COLO829 (cell line): ENCODE measurements around the gene SLC7A14.

Experiments used
- DNase-seq: peaks from one replicate; pipeline ENCODE4 v3.0.0; 2012; ENCODE audit warnings: low spot score

Gene SLC7A14

DNA sequence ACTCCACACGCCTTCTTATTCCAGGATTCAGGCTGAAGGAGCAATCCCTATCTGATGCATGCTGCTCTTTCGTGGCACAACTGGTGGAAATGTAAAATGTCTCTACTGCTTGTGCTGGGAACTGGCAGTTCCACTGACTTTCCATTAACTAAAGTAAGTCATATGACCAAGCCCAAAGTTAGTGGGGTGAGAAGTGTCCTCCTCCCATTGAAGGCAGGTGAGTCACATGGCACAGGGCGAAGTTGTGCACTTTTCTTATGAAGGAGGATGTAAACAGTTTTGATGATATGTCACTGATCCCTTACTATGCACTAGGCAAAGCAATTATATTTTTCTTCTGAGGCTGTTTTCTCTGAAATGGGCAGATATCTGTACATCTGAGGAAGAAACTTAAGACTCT is 51.6 kb downstream of the SLC7A14 start:
- no peak for DNase-seq

DNA sequence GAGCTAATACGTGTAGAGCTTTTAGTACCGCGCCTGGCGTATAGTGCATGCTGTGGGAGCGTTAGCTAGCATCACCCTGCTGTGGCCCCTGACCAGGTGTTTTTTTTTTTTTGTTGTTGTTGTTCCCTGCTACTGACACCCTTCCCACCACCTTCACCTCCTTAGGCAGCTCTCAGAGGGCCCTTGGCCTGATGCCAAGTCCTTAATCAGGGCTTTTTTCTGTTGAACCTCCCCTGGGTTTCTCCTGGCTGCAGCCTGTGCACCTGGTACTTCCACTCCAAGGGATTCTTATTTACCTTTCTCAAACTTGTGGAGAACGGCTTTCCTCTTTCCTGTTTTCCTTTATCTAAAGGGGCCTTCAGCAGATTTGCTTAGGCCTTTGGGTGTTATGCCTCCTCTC is 53.3 kb downstream of the SLC7A14 start:
- DNase-seq, result no peak

DNA sequence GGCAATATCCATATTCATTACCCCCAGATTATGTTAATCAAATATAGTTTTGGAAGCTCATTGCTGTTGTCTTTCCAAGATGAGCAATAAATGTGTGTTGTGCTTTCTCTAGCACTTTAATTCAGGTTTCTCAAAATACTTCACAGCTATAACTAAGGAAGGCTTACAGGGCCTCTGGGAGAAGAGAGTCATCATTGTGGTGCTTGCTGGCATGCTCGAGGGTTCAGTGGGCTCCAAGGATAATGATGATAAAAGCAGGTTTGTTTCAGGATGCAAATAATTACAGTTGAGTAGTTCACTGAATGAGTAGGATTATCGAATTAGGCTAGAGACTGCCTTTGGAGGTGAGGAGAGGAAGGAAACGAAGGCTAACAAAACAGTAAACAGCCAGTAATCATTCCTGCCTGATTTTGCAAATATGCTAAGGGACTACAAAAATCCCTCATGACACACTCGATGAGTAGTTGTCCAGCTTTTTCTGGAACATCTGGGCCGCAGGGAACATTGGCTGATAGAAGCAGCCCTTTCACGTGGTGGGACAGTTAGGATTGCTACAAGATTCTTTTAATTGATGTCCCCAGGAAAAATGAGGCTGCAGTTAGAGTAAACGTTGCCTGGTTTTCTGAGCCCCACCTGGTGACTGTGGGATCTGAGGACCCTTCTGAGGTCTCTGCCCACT is 54.1 kb downstream of the SLC7A14 start:
- DNase-seq, result peak; percentile 51

DNA sequence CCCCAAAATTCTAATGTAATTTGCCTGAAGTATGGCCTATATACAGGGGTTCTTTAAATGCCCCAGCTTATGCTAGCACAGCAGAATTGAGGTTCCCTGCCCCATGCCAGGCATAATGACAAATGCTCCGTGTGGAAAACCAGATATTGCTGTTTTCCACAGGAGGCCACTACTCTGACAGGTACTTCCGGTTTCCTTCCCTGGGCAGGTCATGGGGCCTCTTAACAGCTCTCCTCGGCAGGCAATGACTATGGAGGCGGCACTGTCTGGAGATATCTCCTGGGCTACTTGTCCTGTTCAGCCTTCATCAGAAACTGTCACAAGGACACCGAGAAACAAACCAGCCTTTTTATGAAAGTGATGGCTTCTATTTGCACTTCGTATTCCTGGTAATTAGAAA is 54.8 kb downstream of the SLC7A14 start:
- no peak for DNase-seq

DNA sequence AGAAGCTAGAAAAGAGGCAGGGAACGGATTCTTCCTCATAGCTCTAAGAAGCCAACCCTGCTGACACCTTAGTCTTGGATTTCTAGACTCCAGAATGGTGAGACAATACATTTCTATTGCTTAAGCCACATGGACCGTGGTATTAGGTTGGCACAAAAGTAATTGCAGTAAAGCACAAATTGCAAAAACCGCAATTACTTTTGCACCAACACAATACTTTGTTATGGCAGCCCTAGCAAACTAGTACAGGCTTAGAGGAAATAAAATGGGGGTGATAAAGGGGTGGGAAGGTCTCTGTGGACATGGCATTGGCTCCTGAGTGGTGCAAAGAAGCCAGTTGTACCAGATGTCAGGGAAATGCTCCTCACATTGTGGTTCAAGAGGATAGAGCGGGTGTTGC is 56.0 kb downstream of the SLC7A14 start:
- DNase-seq, result no peak

DNA sequence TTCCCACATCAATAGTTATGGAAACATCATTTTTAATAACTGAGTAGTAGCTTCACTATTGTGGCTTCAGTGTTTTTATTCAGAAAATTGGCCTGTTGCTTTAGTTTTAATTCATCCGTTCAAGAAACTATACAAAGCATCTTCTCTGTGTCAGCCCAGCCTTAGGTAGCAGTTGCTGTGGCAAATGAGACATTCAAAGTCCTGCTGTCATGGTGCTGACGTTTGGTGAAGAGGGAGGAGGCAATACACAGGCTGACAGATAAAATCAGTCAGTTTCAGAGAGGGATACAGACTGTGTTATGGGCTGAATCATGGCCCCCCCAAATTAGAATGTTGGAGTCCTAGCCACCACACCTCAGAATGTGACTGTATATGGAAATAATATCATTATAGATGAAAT is 56.5 kb downstream of the SLC7A14 start:
- DNase-seq, result no peak

- DNase-seq, result no peak
Measured at GRCh38 chr3:170528726-170529125, 57.1 kb downstream of the SLC7A14 start.

GRCh38 chr3:170524073-170524472 is 61.8 kb downstream of the SLC7A14 start:
- DNase-seq, result no peak

DNA sequence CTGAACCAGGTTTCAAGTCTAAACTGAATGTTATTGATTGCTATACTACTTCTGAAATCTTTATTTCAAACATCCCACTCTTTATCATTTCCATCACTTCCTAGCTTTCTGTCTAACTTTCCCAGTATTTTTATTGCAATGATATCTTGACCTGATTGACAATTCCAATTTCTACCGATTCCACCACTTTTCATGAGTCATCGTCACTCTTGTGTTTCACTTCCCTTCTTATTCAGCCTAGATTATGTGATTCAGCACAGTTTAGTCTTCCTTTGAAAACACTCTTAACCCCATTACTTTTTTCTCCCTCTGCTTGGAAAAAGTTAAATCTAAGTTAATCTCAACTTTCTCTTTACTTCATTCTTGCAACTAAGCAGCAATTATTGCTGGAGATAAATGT is 62.6 kb downstream of the SLC7A14 start:
- DNase-seq, result no peak

GRCh38 chr3:170522201-170522600 is 63.7 kb downstream of the SLC7A14 start:
- no peak for DNase-seq

DNA sequence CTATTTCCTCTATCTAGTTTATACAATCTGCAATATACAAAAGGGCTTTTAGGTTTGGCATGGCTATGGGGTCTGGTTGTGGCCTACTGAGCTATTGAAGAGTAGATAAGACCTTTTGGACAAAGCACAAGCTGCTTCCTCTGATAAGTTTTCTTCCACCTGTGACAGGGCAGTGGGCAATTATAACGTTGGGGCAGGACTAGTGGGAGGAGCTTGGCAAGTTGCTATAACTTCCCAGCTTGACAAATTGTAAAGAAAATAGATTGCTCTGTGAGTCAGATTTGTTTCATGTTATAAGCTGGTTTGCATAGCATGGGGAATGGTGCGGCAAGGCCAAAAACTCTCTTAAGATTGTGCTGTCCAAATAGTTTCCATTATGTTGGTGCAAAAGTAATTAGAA is 64.9 kb downstream of the SLC7A14 start:
- DNase-seq, result no peak

- no peak for DNase-seq
Measured at GRCh38 chr3:170517242-170517945, 68.5 kb downstream of the SLC7A14 start.

- no peak for DNase-seq
Measured at GRCh38 chr3:170513642-170514041, 72.2 kb downstream of the SLC7A14 start.

DNA sequence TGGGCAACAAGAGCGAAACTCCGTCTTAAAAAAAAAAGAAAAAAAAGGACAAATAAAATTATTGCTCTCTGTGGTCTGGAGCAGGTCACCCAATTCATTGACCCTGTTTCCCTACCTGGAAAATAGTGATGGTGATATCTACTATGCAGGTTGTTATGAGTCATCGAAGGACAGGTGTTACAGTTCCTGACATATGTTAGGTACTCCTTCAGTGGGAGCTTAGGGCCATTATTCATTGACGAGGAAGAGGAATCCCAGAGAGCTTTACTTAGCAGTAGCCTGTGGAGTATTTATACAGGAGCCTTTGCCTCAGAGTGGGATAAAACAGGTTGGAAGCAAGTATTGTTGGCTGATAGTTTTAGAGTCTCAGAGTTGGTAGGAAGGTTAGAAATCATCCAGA is 74.5 kb downstream of the SLC7A14 start:
- DNase-seq, result no peak

GRCh38 chr3:170508839-170509238 is 77.0 kb downstream of the SLC7A14 start:
- DNase-seq, result no peak

DNA sequence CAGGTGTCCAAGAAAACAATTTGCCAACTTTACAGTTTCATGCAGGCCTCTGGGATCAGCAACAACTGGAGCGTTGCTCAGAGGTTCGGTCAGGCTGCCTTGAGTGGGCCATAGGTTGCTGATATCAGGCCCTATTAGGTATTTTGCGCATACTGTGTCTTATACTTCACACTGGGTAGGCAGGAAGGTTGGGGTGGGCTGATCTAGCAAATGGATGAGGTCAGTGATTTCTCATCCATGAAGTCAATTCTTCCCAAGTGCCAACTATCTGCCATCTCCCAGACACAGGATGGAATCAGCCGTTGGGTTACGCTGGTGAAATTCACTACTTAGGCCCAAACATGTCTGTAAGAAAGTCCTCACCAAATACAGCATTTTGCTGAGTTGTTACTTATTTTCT is 77.6 kb downstream of the SLC7A14 start:
- no peak for DNase-seq

DNA sequence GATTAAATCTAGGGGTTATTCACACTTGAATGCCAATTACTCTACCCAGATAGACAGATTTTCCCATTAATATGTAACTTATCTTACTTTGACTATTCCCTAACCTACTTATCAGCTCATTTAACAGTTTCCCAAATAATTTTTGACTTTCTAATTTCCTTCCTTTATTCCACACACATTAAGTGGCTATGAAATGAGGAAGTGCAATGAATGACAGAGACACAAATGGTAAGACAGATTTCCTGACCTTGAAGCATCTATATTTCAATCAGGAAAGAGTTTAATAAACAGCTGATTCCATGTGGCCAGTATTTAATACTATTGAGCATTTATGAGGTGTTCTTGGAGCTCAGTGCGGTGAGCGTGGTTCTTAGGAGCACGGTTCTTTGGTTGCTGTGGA is 78.8 kb downstream of the SLC7A14 start:
- DNase-seq, result no peak

DNA sequence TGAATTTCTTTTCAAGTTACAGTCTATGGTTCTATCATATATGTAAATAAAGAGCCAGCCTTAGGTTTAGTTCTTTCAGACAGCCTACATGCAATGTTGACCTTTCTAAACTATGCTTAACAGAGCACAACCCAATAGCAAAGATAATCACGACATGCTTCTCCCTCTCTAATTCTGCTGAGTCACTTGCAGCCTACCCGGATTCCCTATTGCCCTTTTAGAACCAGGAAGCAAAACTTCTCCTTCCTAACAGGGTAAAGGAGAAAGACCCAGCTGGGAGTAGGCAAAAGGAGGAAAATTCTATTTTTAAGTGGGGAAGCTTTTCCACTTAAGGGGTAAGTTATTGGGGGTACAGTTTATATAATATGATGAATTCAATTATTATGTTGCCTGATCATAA is 79.3 kb downstream of the SLC7A14 start:
- no peak for DNase-seq

DNA sequence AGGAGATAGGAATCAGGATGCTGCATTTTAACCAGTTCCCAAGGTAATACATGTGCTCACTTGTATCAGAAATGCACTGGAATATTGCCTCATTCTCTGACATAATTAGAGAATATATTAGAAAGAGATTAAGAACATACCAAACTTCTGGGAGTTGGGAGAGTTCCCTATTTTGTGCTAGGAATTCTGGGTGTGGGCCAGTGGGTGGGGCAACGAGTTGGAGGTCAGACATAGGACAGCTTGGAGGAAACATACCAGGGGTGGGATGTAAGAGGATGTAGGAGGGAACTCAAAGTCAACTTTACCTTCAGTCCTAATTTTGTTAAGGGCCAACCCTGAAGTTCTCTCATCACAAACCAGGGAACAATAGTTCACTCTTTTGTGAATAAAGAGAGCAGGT is 83.6 kb downstream of the SLC7A14 start:
- DNase-seq, result no peak

DNA sequence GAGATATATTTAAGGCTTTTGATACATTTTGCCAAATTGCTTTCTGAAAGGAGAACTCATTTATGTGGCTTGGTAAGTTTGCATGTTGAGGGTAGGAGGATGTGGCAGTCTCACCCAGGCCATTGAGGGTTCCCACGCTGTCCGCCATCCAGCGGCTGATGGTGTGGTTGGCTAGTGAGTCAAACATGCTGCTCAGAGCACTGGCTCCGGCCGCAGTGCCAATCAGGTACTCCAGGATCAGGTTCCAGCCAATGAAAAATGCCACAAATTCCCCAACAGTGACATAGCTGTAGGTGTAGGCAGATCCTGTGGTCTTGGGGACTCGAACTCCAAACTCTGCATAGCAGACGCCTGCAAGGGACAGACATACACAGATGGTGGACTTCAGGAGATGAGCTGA is 84.9 kb downstream of the SLC7A14 start:
- DNase-seq, result no peak

DNA sequence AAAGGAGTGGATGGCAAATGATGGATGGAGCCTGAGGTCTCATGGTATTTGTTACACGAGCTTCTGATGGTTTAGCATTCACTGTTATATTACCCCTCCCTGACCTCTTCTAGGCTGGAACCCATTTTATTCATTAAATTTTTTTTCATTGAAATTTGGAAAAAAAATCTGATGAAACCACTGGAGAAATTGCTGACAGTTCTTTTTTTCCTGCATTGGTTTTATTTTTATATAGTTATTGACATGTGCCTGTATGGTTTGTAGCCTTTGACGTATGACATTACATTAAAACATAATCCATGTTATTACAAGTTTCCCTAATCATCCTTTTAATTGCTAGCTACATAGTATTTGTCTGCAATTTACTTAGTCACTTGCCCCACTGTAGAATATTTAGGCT is 85.4 kb downstream of the SLC7A14 start:
- no peak for DNase-seq

DNA sequence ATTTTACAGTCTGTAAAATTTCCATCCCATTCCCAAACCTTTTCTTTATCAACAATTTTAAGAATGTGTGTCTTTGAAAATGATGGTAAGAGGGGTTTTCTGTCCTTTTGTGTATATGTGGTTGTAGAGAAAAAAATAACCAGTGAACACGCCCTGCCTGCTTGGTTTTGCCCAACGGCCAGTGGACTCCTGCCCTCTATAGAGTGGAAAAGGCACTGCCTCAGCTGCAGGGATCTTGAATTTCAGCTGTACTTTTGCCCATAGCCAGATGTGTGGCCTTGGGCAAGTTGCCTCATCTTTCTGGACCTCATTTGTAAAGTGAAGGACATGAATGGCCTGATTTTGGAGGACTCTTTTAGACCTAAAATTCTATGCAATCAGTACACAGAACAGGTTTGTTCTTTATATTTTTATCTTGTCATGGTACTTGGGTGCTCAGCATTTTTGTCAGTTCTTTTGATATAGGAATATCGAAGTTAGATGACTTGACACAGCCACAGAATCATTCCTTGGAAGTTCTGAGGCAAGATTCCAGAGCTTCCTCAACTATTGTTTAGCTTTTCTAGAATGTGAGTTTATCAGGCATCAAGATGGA is 86.2 kb downstream of the SLC7A14 start:
- peak; percentile 72 for DNase-seq

DNA sequence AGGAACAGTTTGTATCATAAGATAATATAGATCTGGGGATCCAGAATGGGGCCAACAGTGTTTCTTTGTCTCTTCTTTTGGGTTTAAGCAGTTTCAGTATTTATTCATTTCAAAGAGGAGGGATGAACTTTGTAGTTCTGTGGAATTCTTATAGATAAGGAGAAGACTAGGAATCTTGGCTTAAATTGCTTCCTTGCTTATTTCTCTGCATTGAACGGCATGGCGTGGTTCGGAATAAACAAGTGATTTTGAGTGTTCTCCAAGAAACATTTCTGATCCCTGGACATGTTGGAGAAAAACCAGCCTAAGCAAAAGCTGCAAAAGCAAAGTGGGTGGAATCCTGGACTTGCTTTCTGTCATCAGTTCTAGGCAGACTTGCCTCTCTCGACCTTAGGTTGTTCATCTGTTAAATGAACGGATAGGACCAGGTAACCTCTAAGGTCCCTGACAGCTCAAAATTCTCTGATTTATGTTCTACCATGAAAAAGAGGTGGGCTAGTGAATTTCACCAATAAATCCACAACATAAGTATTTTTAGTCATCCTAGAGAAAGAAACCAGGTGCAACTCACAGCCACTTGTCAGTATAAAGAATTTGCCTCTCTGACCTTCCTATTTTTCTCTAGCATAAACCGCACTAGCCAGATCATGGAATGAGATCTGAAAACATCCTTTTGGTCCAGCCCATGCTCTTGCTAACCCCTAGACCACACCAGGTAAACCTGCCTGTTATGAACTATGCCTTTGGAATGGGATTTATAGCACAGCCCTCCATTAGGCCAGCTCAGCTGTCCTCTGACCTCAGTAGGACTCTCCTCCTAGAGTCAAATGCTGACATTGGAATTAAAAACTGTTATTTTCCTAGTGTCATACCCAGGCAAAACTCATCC is 88.4 kb downstream of the SLC7A14 start:
- no peak for DNase-seq
